NT2/D1 (cell line): ENCODE measurements around the gene SLC6A13.
"Not testable (repeated sequence)": the region's sequence is repeated elsewhere in the genome, so short reads cannot be mapped to it uniquely, and the experiment has no call there.

Experiments used
- DNase-seq: peaks from one replicate; pipeline ENCODE4 v3.0.0-alpha.2; 2011; ENCODE audit warnings: low read depth, low spot score
- H3K27me3 ChIP-seq: 2 replicates; pipeline ENCODE4 v1.6.0; 2011; ENCODE audit warnings: mild to moderate bottlenecking; ENCODE audit not compliant: insufficient read length, insufficient read depth
- H3K36me3 ChIP-seq: 2 replicates; pipeline ENCODE4 v1.6.1; 2011; ENCODE audit warnings: mild to moderate bottlenecking, low read length, mixed read lengths; ENCODE audit not compliant: insufficient read depth, insufficient read length
- H3K4me1 ChIP-seq: 2 replicates; pipeline ENCODE4 v1.5.1; 2011; ENCODE audit not compliant: insufficient read depth, insufficient read length
- H3K4me3 ChIP-seq: 2 replicates; pipeline ENCODE4 v1.5.1; 2011; ENCODE audit warnings: low read depth; ENCODE audit not compliant: insufficient read length
- H3K9ac ChIP-seq: 2 replicates; pipeline ENCODE4 v1.6.0; 2011; ENCODE audit warnings: low read depth; ENCODE audit not compliant: insufficient read length
- H3K9me3 ChIP-seq: 2 replicates; pipeline ENCODE4 v1.5.1; 2011; ENCODE audit warnings: mild to moderate bottlenecking, low read length; ENCODE audit not compliant: insufficient read depth
- SUZ12 ChIP-seq: IDR thresholded peaks from 2 replicates; pipeline ENCODE4 v1.6.1; 2011; ENCODE audit not compliant: insufficient read length, insufficient read depth; ENCODE audit errors: extremely low read depth
- YY1 ChIP-seq: IDR thresholded peaks from 2 replicates; pipeline ENCODE4 v1.6.1; 2011; ENCODE audit not compliant: insufficient read length, insufficient read depth
- ZNF274 ChIP-seq: IDR thresholded peaks from 2 replicates; pipeline ENCODE4 v1.6.1; 2011; ENCODE audit warnings: mild to moderate bottlenecking, low read depth, low read length

SLC6A13 gene

GRCh38 chr12:190881-191280, 71.8 kb downstream of the SLC6A13 start:
- Histone ChIP-seq H3K27me3 (peaks cover 29% of the 10 kb centered on the region), H3K4me1 (peaks cover 6% of the 10 kb centered on the region), H3K9ac (no peak overlapping the region), H3K4me3 (no peak overlapping the region), H3K36me3 (no peaks in the 10 kb centered on the region), H3K9me3 (peaks cover 7% of the 10 kb centered on the region; the same call in 1 of the 2 replicates)
- DNase-seq = no peak
- TF ChIP-seq SUZ12 = no peak
- TF ChIP-seq ZNF274 = no peak
- no peak for TF ChIP-seq YY1

- TF ChIP-seq YY1 (no peak), SUZ12 (no peak), ZNF274 (no peak)
- peaks cover 6% of the 10 kb centered on the region for H3K4me1 ChIP-seq
- no peak overlapping the region for H3K4me3 ChIP-seq
- H3K27me3 ChIP-seq = peaks cover 32% of the 10 kb centered on the region
- H3K9me3 ChIP-seq = peaks cover 7% of the 10 kb centered on the region; the same call in 1 of the 2 replicates
- no peaks in the 10 kb centered on the region for H3K36me3 ChIP-seq
- DNase-seq = no peak
- peak overlapping the region; percentile 45 for H3K9ac ChIP-seq
Measured at GRCh38 chr12:189622-189962, 73.0 kb downstream of the SLC6A13 start.

GRCh38 chr12:188910-189621, 73.6 kb downstream of the SLC6A13 start:
- peak overlapping the region; percentile 63 for H3K4me3 ChIP-seq
- H3K9ac ChIP-seq = peak overlapping the region; percentile 81
- peaks cover 7% of the 10 kb centered on the region; the same call in 1 of the 2 replicates for H3K9me3 ChIP-seq
- H3K27me3 ChIP-seq = peaks cover 32% of the 10 kb centered on the region
- no peak for TF ChIP-seq ZNF274
- TF ChIP-seq SUZ12 = no peak
- TF ChIP-seq YY1 = peak; percentile 6
- peaks cover 6% of the 10 kb centered on the region for H3K4me1 ChIP-seq
- DNase-seq = peak; percentile 78
- no peaks in the 10 kb centered on the region for H3K36me3 ChIP-seq

GRCh38 chr12:187986-188909, 74.4 kb downstream of the SLC6A13 start:
- H3K36me3 ChIP-seq, H3K9me3 ChIP-seq, H3K4me1 ChIP-seq, DNase-seq: not testable (repeated sequence)
- H3K27me3 ChIP-seq = peaks cover 32% of the 10 kb centered on the region
- peak; percentile 5 for TF ChIP-seq YY1
- H3K9ac ChIP-seq = peak overlapping the region; percentile 81
- peak overlapping the region; percentile 63 for H3K4me3 ChIP-seq

- Histone ChIP-seq H3K4me3 (no peak overlapping the region), H3K36me3 (no peaks in the 10 kb centered on the region), H3K9ac (no peak overlapping the region), H3K27me3 (peaks cover 30% of the 10 kb centered on the region), H3K9me3 (peaks cover 7% of the 10 kb centered on the region; the same call in 1 of the 2 replicates), H3K4me1 (peaks cover 18% of the 10 kb centered on the region)
- TF ChIP-seq ZNF274 (no peak), SUZ12 (no peak), YY1 (no peak)
- no peak for DNase-seq
Measured at GRCh38 chr12:186006-186625, 76.5 kb downstream of the SLC6A13 start.

GRCh38 chr12:185576-185955, 77.1 kb downstream of the SLC6A13 start:
- H3K9ac ChIP-seq = no peak overlapping the region
- peaks cover 7% of the 10 kb centered on the region; the same call in 1 of the 2 replicates for H3K9me3 ChIP-seq
- TF ChIP-seq SUZ12 (no peak), YY1 (no peak), ZNF274 (no peak)
- H3K4me3 ChIP-seq = no peak overlapping the region
- peaks cover 18% of the 10 kb centered on the region for H3K4me1 ChIP-seq
- no peak for DNase-seq
- H3K27me3 ChIP-seq = peaks cover 25% of the 10 kb centered on the region
- no peaks in the 10 kb centered on the region for H3K36me3 ChIP-seq
